Activated CD4-positive, CD25-positive, alpha-beta regulatory T cell treated with anti-CD3 and anti-CD28 coated beads, Interleukin-2, amount 50 U/mL, for 24 hours (primary cell): ENCODE measurements around the gene AMBP.

ENCODE experiments used
- ATAC-seq, 2 donors: fragments of 150-1000 bp; cut with Tn5 transposase; one replicate each; pipeline ENCODE4 v1.10.0; 2021; ENCODE audit warnings: mild to moderate bottlenecking in 1 of 2, moderate library complexity in 1 of 2

The AMBP gene

DNA sequence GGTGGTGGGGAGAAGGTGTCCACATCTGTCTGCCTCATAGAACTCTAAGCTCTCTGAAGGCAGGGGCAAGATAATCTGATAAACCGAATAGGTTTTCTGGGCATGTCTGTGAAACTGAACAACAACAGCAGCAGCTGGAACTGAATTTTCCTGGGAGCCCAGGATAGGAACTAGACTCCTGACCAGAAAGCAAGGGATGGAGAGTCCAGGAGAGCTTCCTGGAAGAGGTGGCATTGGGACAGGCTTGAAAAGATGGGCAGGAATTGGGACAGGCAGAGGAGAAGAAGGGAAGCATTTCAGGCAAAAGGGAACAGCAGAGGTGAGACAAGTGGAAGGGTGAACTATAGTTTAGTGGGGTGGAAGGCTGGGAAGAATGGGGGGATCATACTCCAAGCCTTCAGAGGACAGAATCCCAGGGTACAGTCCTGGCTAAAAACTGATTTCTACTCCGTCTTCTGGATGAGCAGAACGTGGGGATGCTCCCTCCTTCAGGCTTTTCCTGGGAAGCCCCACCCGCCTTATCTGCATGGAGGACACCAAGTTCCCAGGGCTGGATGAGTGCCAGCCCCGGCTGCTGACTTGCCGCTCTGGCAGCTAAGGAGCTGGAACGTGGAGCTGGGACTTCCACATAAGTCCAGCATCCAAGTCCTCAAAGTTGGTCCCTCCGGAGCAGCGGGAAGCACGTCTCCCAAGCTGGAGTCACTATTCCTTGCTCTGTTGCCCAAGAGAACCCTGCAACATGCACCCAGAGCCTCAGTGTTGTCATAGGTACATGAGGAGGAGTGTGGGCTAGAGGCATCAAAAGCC is 34.9 kb upstream of the AMBP start:
- no peak for ATAC-seq

DNA sequence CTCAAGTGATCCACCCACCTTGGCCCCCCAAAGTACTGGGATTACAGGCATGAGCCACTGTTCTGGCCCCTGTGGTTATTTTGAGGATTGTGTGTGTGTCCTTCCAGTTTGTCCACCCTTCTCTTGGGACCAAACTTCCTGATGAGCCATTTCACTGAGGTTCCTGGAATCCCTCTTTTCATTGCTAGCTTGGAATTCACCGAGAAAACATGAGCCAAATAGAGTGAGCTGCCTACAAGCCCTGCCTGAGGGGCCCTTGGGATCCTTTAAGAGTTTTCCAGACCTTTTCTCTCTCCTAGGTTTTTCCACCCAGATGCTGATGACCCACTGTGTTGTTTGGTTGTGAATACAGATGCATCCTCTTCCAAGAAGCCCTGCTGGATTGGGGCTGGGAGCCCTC is 34.2 kb upstream of the AMBP start:
- ATAC-seq: no peak

DNA sequence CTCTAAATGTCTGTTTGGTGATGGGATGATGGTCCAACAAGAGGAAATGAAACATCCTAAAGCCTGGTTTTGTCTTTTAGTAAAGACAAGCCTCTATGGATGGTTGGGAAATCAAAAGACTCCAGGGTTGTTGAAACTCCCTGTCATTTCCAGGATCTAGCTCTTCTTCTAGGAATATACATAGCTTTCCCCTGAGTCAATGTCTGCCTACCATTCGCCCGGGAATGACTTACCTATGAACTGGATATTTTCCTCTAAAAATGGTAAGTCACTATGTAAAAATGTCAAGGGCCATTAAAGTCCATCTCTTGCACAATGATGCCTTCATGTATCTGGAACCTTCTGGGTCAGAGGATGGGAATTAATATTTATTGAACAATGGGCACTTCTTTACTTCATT is 32.1 kb upstream of the AMBP start:
- no peak for ATAC-seq

DNA sequence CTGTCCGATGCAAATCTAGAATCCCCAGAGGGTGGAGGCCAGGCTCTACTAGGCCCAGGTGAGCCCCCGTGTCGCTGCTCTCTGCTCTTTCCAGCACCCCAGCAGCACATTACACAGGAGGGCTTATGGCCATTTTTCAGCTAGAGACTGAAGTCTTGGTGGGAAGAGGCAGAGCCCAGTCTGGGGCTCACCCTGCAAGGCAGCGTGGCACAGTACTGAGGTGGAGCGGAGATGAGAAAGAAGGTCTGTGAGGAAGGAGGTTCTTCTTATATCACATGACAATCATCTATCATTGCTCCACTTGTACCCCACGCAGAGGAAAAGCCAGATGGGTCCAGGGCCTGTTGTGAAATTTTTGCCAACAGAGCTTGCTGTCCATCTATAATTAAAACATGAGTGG is 31.0 kb upstream of the AMBP start:
- no peak for ATAC-seq

DNA sequence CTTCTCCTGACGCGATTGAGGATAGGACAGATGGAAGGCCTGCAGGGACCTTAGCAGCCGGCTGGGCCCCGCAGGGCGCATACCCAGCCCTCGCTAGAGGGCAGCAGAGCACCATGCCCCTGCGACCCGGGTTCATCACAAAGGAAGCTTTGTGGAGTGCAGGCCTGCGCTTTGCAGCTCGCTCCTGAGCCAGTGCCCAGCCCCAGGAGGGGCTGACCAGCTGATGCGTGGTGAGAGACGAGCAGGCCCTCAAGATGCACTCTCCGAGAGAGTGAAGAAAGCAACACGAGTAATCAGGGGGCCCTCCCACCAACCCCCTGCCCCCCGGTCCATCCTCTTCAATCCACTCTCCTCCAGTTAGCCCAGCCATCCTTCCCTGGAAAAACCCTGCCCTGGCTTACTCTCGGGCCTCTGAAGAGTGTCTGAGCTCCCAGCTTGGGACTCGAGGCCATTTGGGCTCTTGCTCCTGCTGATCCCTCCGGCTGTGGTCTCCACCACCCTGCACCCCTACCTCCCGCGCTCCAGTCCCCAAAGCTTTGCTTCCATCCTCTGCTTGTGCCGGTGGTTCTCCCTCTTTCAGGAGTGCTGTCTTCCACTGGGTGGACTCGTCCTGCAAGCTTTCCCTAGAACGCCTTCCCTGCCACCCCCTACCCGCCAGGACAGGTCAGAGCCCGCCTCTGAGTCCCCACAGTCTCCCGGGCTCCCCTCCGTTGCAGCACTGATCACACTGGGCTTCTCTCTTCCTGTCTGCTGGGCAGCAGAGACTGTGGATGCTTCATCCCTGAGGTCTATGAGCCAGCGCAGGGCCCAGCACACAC is 30.1 kb upstream of the AMBP start:
- ATAC-seq: peak; percentile 51 to 55

DNA sequence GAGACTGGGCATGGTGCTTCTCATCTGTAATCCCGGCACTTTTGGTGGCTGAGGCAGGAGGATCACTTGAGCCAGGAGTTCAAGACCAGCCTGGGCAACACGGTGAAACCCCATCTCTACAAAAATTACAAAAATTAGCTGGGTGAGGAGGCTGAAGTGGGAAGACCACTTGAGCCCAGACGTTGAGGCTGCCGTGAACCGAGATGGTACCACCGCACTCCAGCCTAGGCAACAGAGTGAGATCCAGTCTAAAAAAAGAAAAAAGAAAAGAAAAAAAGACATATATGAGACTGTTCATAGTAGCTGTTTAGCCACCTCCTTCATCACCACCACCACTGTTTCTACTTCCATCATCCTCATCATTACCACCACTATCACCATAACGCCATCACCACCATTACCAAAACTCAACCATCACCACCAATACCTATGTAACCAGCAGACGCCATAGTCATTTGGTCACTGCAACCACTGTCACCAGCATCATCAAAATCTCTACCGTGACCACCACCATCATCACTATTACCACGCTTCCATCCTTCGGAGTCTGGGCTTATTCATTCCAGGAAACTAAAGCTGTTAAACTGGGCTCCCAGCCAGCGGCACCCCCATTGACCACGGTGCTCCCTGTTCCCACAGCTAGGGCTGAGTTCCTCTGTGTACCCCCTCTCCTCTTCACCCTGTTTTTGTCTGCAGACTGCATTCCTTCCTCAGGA is 29.3 kb upstream of the AMBP start:
- ATAC-seq: no peak

DNA sequence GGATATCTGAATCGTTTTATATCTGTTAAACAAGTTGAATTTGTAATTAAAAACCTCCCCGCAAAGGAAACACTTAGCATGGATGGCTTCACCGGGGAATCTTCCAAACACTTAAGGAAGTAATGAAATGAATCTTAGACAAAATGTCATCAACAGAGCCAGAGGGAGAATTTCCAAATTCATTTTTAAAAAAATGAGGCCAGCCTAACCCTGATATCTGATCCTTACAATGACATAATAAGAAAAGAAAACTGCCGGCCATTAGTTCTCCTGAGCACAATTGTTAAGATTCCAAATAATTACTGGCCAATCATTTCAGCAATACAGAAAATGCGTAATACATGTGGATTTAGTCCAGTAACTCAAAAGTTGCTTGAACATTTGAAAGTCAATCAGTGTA is 27.1 kb upstream of the AMBP start:
- no peak for ATAC-seq

DNA sequence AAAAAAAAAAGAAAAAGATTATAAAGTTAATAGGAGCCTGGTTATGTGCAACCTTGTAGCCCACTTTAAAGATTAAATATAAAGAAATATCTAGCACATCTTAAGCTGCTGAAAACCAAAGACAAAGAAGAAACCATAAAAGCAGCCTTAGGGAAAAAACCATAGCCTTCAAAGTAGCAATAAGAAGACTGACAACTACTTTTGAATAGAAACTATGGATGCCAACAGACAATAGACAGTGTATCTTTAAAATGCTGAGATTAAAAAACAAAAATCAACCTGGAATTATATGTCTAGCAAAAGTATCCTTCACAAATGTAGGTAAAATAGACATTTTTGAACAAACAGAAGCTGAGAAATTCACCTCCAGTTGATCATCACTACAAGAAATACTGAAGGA is 24.4 kb upstream of the AMBP start:
- no peak for ATAC-seq

DNA sequence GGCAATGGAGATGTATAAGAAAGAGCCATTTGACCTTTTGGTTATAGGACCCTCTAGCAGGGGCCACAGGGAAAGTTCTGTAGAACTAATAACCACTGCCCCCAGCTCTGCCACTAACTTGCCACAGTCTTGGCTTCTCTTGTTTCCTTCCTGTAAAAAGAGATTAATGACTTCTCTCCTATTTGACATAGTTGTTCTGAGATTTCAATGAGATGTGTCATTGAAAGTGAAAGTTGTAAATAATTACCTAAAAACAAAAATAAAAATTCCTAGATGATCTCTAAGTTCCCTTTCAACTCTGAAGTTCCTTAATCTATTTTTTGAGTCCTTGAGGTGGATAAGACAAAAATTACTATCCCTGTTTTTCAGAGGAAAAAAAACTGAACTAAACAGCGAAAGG is 22.4 kb upstream of the AMBP start:
- no peak for ATAC-seq

DNA sequence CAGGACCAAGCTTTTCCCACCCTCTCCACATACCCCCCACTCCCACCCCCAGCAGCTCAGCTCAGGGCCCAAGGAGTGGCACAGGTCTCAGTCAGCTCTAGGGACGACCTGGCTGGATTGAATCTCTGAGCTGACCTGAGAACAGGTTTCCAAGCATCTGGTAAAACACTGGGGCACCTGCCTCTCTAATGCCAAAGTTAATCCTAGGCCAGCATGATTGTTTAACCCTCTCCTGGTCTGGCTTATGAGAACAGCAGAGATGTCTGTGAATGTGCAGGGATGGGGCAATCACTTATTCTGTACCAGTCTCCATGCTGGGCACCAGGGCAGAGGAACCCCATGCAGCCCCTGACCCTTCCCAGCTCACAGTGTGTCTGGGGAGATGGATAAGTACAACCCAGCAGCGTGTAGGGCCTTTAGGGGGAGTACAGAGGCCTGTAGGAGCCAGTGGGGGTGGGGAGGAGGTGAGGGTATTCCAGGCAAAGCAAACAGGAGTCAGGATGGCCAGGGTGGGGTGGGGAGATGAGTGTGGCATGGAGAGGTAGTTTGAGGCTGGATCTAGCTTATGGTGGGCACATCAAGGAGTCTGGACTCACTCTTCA is 21.7 kb upstream of the AMBP start:
- ATAC-seq: no peak

DNA sequence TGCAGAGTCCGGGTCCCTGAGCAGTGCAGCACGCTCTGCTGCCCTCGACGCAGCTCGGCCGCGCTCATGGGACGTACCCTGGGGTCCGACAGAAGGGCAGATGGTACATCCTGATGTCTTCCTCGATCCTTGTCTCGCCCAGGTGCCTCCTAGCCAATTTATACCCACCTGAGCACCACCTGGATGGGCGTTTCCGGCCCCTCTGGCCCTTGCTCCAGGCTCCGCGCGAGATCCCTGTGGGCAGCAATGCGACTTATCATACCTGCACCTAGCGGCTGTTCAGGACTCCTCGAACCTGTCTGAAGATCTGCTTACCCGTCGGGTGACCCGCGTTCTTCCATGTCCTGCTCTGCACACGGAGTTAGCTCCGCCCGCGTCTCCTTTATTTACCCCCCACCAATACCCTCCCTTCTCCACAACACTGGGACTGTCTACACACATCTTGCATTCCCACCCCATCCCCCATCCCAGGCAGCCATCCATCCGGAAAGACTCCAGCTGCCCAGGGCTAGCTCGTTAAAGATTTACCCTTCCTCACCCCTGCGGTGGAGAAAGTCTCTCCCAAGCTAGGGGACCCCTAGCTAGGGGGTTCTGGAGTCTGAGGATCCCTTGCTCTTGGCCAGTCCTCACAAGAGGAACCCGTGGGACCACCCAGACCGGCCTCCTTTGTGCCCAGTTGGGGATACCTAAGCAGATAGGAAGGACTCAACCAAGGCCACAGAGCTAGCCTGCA is 21.0 kb upstream of the AMBP start, which contains the start of gene KIF12:
Gene KIF12, minus strand, starts transcription at position 357 of the 733 bp plus-strand sequence. Its CDS starts 16 bp downstream, at position 341.
- no peak for ATAC-seq

DNA sequence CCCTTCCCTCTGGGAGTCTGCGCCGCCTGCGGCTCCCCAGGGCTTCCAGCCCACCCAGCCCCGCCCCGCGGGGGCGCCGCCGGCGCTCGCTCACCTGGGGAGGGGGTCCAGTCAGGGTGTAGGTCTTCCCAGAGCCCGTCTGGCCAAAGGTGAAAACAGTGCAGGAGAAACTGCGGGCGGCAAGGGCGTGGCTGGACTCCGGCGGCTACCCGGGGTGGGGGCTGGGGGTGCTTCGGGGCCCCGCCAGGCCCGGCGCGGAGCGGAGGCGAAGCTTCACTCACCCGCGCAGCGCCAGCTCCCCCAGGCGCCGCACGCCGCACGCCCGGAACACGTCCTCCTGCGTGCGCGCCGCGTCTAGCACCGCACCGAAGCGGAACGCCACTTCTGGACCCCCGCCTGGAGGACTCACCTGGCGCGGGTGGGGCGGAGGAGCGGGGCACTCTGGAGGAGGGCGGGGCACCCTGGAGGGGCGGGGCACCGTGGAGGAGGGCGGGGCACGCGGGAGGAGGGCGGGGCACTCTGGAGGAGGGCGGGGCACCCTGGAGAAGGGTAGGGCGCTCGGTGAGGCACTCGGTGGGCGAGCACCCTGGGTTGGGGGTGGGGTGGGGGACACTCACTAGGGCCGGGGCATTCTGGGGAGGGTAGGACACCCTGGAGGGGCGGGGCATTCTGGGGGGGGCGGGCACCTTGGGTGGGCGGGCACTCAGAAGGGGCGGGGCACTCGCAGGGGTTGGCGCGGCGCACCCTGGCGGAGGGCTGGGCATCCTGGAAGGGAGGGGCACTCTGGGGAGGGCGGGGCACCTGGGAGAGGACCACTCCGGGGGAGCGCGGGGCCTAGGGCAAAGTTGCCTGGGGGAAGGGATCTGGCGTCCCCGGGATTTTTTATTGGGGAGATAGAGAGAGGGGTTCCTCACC is 20.2 kb upstream of the AMBP start:
- no peak for ATAC-seq

DNA sequence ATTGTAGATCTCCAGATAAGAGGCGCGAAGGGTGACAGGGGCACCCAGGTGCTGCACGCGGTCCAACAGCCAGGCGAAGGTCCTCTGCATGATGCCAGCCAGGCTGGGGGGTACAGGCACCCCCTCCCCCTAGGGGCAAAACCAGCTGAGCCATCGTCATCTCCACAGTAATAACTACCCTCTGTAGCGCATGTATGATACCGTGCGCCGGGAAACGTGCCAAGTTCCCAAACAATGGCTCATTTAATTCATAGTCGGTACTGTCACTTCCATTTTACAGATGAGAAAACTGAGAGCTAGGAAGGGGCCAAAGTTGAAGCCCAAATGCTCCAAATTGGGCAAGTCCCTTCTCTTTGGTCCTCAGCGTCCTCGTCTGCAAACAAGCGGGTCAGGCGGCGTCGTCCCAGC is 19.5 kb upstream of the AMBP start:
- ATAC-seq: no peak

DNA sequence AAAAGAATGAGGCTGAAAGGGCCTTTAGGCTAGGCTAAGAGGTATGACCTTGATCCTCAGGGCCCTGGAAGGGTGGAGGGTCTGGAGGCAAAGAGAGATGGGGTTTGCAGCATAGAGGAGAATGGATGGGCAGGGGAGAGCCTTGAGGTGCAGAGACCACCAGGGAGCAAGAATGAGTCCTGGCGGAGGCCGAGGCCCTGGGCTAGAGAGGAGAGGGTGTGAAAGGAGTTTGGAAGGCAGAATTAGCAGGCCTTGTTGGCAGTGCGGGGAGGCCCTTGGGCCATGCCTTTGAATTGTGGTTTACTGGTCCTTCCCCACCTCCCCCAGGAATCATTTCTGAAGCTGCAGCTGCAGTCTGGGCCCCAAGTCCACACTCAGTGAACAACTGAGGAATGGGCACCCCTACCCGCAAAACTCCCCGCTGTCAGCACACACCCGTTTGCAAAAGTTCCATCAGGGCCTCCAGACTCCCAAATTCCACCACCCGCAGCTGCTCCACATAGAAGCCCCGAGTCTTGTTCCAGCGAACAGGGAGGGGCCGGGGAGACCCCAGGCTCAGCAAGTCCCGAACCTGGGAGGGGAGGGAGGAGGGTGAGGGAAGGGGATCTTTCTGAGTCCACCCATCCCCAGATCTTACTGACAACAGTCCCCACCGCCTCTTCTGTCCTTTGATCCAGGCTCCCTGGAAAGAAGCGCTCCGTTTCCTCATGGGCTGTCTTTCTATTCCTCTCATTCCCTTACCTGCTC is 18.9 kb upstream of the AMBP start:
- no peak for ATAC-seq

DNA sequence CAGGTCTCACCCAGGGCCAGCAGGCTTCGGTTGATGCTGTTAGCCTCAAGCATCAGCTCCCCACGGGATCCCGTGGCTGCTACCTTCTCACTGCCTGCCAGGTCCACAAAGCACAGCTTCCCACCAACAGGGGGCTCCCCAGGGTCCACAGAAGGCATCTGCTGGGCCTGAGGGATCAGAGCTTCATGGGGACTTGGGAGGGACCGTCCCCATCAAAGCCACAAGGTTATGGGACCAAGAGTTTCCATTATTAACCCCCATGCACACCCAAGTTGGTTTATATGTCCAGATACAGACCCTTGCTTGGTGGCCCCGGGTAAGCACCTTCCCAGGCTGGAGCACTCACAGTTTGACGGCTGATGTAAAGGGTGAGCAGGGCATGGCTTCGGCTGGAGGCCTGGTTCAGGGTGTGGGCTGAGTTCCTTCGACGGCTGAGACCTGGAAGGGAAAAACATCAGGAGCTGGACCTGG is 18.0 kb upstream of the AMBP start:
- no peak for ATAC-seq

DNA sequence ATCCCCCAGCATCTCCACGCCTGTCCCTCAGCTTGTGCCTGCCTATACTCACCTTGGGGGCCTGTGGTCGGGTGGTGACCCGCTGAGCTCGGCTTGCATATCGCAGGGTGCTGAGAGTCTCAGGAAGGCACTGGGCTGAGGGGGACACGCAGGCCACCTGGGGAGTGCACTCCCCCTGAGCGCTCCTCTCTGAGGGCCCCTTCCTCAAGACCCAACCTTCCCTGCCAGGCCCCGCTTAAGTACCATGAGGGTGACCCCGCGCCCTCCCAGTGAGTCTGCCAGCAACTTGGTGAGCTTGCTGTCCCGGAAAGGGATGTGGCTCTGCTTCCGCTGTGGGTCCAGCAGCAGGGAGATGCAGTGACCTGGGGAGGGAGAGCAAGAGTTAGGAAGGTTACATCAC is 16.9 kb upstream of the AMBP start:
- ATAC-seq: no peak

DNA sequence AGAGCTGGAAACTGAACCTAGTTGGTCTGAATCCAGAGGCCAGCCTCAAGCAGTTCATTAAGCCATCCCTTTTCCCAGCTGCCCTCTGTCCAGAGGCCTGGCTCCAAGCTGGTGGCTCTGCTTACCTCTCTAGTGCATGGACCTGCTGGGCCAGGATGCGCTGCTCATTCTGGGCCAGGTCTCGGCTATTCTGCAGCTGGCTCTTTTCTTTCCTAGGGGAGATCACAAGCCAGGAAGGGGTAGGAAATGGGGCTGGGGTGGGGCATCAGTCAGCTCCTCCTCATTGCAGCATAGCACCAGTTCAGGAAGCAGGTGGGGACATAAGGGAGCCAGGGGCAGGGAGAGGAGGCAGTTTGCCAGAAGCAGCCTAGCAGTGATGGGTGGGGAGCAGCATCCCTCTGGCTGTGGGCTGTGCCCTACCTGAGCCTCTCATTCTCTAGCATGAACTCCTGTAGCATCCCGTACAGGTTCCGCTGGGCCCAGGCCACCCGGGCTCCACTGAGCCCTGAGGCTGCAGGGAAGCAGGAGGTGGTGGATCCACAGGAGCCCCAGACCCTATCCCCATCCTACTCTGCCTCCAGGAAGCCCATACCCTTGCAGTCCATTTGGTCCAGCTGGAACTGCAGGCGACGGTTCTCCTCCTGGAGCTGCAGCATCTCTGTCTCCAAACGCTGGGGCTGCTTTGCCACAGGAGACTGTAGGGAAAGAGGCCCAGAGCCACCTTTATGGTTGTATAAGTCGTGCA is 15.8 kb upstream of the AMBP start:
- no peak for ATAC-seq

DNA sequence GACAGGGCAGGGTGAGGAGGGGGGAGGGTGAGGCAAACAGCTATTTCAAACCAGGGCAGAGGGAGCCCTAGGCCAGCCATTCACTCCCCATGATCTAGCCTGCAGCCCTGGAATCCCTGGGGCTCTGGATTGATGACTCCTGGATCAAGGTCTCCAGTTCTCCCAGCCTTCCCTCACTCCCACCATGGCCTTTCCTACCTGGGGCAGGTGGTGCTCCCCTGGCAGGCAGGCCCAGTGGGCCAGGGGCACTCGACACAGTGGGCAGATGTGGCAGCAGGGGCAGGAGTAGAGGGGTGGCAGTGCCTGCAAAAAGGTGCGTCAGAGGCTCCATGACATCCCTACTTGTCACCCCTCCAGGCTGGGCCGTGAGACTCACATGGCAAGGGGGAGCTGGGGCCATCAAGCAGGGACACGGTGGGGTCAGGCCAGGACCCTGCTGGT is 15.0 kb upstream of the AMBP start:
- ATAC-seq: no peak

DNA sequence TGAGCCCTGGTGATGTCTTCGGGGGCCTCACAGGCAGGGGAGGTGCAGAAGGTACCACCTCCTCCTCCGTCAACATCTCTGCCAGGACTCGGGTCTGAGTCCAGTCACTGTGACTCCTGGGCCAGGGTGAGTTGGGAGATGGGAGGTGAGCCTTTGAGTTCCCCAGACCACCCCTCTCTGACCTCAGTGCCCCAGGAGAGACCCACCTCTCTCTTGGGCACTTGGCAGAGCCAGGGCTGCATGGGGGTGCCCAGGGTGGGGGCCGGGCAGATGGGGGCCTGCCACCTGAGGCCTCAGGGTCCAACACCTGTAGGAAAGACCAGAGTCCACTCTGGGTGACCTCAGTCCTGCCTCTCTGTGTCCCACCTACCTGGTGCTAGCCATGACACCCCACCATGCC is 14.2 kb upstream of the AMBP start:
- no peak for ATAC-seq
